Tibial artery (tissue), 4 donors: ENCODE measurements around the gene DNAJC3.
"Not testable (repeated sequence)": the region's sequence is repeated elsewhere in the genome, so short reads cannot be mapped to it uniquely, and the experiment has no call there.

Experiments
- DNase-seq, 2 donors: peaks; one replicate each; pipeline ENCODE4 v3.0.0-alpha.2; 2019
- H3K27ac ChIP-seq, 2 donors: fragments of 200-600 bp; sonication (generic) in 1 of 2; 1 replicate in 1 of 2; 2 replicates in 1 of 2; pipeline ENCODE4 v1.5.1; 2018 to 2019; ENCODE audit warnings: mild to moderate bottlenecking in 1 of 2
- H3K27me3 ChIP-seq, 2 donors: fragments of 200-600 bp; sonication (generic) in 1 of 2; one replicate each; pipeline versions ENCODE4 v1.5.1 to v1.6.0; 2016 to 2019
- H3K36me3 ChIP-seq, 3 donors: fragments of 200-600 bp; sonication (generic) in 2 of 3; one replicate each; pipeline ENCODE4 v1.5.1; 2016 to 2019; ENCODE audit warnings: mild to moderate bottlenecking in 2 of 3
- H3K4me1 ChIP-seq, 4 donors: fragments of 200-600 bp; sonication (generic) in 2 of 4; 1 replicate in 3 of 4; 2 replicates in 1 of 4; pipeline ENCODE4 v1.5.1; 2016 to 2019
- H3K4me3 ChIP-seq, 2 donors: fragments of 200-600 bp; sonication (generic) in 1 of 2; 1 replicate in 1 of 2; 2 replicates in 1 of 2; pipeline ENCODE4 v1.5.1; 2018 to 2019; ENCODE audit warnings: mild to moderate bottlenecking in 2 of 2
- H3K9me3 ChIP-seq, 3 donors: fragments of 200-600 bp; sonication (generic) in 1 of 3; one replicate each; pipeline ENCODE4 v1.5.1; 2016 to 2019
- CTCF ChIP-seq, 2 experiments: fragments of 200-600 bp in 1 of 2; fragments of 450-650 bp in 1 of 2; IDR thresholded peaks; one replicate each; pipeline ENCODE4 v1.5.1; 2017 to 2019; ENCODE audit warnings: antibody characterized with exemption in 2 of 2, mild to moderate bottlenecking in 1 of 2, moderate library complexity in 1 of 2
- intact Hi-C: fragments of 100-400 bp; cut with DNase I; formaldehyde crosslinking; loops from one replicate; pipeline ENCODE4 v1.15.0; 2023; ENCODE audit warnings: low total_unique reads

DNAJC3 gene

GRCh38 chr13:95771905-95772304 is 95.0 kb downstream of the DNAJC3 start:
- intact Hi-C loops: no loop called here
- H3K4me3 ChIP-seq: no peak overlapping the region
- H3K36me3 ChIP-seq: peaks cover 6 to 19% (median 16%) of the 10 kb centered on the region in 3 donors
- H3K9me3 ChIP-seq: no peaks in the 10 kb centered on the region
- TF ChIP-seq CTCF (IDR thresholded peaks at IDR 0.05): no peak
- H3K4me1 ChIP-seq: no peaks in the 10 kb centered on the region
- H3K27me3 ChIP-seq: no peaks in the 10 kb centered on the region
- no peak for DNase-seq
- no peak overlapping the region for H3K27ac ChIP-seq

- Histone ChIP-seq H3K4me1 (peaks cover 0 to 17% (median 7%) of the 10 kb centered on the region in 4 donors), H3K9me3 (peaks cover 0 to 4% (median 0%) of the 10 kb centered on the region in 3 donors), H3K4me3 (no peak overlapping the region), H3K27ac (no peak overlapping the region), H3K27me3 (no peaks in the 10 kb centered on the region), H3K36me3 (peaks cover 0 to 30% (median 14%) of the 10 kb centered on the region in 3 donors)
- DNase-seq: no peak
- no peak for TF ChIP-seq CTCF (IDR thresholded peaks at IDR 0.05)
- intact Hi-C loops: no loop called here
Observed at GRCh38 chr13:95779522-95779921, 102.6 kb downstream of the DNAJC3 start.

- Histone ChIP-seq H3K27me3 (no peaks in the 10 kb centered on the region), H3K9me3 (peaks cover 0 to 4% (median 0%) of the 10 kb centered on the region in 3 donors), H3K4me3 (no peak overlapping the region), H3K36me3 (peaks cover 0 to 30% (median 14%) of the 10 kb centered on the region in 3 donors), H3K4me1 (peaks cover 0 to 25% (median 9%) of the 10 kb centered on the region in 4 donors), H3K27ac (no peak overlapping the region)
- no peak for TF ChIP-seq CTCF (IDR thresholded peaks at IDR 0.05)
- intact Hi-C loops: no loop called here
- DNase-seq: no peak
Observed at GRCh38 chr13:95781016-95781415, 104.1 kb downstream of the DNAJC3 start.

- H3K36me3 ChIP-seq: peaks cover 4 to 31% (median 16%) of the 10 kb centered on the region in 3 donors
- H3K9me3 ChIP-seq, H3K27ac ChIP-seq, intact Hi-C loops, H3K27me3 ChIP-seq, H3K4me3 ChIP-seq, DNase-seq: not testable (repeated sequence)
- H3K4me1 ChIP-seq: peaks cover 0 to 25% (median 9%) of the 10 kb centered on the region in 4 donors
Observed at GRCh38 chr13:95781940-95782339, 105.0 kb downstream of the DNAJC3 start.

GRCh38 chr13:95783747-95784146 is 106.8 kb downstream of the DNAJC3 start:
- no peak for TF ChIP-seq CTCF (IDR thresholded peaks at IDR 0.05)
- no peak for DNase-seq
- Histone ChIP-seq H3K4me3 (no peak overlapping the region), H3K4me1 (peaks cover 0 to 25% (median 9%) of the 10 kb centered on the region in 4 donors), H3K27ac (no peak overlapping the region), H3K27me3 (no peaks in the 10 kb centered on the region), H3K36me3 (peaks cover 17 to 40% (median 25%) of the 10 kb centered on the region in 3 donors), H3K9me3 (peaks cover 0 to 4% (median 0%) of the 10 kb centered on the region in 3 donors)
- intact Hi-C loops: no loop called here

GRCh38 chr13:95784161-95784899 is 107.4 kb downstream of the DNAJC3 start:
- intact Hi-C loops: no loop called here
- Histone ChIP-seq H3K27ac (peak overlapping the region in 1 of 2 donors; percentile 14), H3K4me1 (peaks cover 0 to 25% (median 9%) of the 10 kb centered on the region in 4 donors), H3K27me3 (no peaks in the 10 kb centered on the region), H3K9me3 (peaks cover 0 to 4% (median 0%) of the 10 kb centered on the region in 3 donors), H3K4me3 (no peak overlapping the region), H3K36me3 (peaks cover 23 to 46% (median 31%) of the 10 kb centered on the region in 3 donors)
- TF ChIP-seq CTCF (IDR thresholded peaks at IDR 0.05): no peak
- no peak for DNase-seq
